GM19438 (cell line): ENCODE measurements around the gene ARHGAP15.

Experiments used
- ATAC-seq: cut with Tn5 transposase; IDR thresholded peaks from one replicate; pipeline ENCODE4 v1.9.1; 2021; ENCODE audit warnings: low read depth; ENCODE audit not compliant: unreplicated experiment

Gene ARHGAP15

DNA sequence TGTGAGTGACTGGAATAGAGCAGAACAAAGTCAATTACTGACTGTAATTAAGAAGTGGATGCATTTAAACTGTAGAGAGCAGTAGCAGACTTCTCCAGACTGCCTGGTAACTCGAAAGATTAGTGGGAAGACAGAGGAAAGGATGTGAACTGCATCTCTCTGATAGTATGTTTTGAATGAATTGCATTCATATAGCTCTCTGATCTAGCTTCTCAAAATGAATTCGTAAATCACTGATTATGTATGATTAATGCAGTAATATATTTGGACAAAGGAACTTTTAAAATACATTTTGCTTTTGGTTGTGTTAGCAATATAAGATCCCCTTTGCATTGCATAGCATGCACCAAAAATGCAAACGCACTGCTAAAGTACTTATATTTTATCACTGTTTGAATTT, 304.0 kb downstream of the ARHGAP15 start:
- no peak for ATAC-seq

DNA sequence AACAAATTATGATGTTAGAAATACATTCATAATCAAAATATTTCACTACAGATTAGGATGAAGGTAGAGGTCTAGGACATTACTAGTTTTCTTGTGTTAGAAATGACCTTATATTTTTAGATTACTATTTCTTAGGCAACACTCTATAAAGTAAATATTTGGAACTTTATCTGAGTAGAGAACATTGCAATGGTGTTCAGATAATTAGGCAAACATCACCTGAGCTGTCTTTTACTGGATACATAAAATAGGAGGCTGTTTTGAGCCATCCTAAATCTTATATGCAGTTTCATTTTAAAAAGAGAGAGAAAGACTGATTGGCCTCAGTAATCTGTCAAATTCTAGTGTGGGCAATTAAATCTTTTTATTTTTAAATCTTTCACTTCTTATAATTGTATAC, 304.6 kb downstream of the ARHGAP15 start:
- ATAC-seq = no peak

- ATAC-seq = no peak
These were observed 305.2 kb downstream of the ARHGAP15 start for GRCh38 chr2:143434445-143434844.

DNA sequence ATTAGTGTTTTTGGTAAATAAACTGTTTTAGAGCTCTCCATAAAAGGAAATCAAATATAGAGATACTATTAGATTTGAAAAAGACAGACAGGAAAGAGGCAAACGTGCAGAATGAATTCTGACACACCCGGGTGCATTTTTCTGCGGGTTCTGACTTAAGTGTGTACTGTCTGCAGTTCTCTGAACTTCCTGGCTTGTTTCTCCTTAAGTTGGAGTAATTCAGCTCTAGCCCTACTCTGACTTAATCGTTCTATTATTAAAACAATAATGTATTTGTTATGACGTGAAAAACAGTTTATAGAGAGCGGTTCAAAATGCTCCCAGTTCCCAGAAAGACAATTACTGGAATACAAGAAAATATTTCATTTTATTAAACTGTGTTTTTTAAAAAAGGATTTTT, 305.9 kb downstream of the ARHGAP15 start:
- no peak for ATAC-seq

GRCh38 chr2:143436951-143437350, 307.7 kb downstream of the ARHGAP15 start:
- ATAC-seq = no peak

GRCh38 chr2:143440411-143441012, 311.3 kb downstream of the ARHGAP15 start:
- no peak for ATAC-seq

DNA sequence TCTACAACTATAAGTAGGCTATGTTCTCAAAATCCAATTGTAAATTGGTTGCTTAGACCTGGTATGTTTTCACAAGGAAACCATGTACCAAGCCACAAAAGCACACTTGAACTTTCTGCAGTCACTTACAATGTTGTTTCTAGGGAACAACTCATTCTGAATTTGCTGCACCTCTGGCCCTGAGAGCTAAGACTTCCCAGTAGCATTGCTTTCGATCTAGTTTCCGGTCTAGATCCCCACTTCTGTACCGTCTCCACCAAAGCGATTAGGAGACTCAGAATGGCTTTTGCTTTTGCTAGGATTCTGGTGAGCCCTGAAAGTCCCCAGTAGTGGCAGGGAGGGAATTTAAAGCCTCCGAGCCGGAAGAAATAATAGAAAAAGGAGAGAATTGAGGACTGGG, 313.0 kb downstream of the ARHGAP15 start:
- no peak for ATAC-seq

DNA sequence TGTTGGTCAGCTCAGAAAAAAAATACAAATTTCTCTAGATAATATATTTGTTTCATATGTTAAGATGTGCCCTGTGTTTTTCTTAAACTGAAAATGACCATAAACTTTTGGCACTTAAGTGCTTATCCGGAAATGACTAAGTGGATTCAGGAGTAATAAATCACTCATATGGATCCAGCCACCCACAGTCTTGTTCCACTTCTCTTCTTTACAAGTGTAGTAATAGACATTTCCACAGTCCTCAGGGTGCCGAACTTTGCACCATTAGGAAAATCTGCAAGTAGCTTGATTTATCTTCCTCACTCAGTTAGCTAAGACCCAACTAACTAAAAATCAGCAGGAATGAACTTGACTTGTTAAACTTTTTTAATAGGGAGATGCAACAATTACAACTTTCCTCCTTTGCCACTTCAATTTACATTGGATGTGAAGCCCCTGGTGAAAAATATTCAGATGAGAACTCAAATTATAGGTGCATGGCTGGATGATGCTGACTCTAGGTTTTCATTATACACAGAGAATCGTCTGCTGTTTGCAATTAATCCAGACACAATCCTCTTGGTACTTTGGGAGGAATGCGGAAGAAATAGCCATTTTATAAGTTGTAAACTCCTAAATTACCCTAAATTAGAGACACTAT, 322.5 kb downstream of the ARHGAP15 start:
- peak; percentile 79 for ATAC-seq

GRCh38 chr2:143452817-143453451, 323.7 kb downstream of the ARHGAP15 start:
- peak; percentile 83 for ATAC-seq

GRCh38 chr2:143453981-143454511, 324.8 kb downstream of the ARHGAP15 start:
- ATAC-seq = no peak

DNA sequence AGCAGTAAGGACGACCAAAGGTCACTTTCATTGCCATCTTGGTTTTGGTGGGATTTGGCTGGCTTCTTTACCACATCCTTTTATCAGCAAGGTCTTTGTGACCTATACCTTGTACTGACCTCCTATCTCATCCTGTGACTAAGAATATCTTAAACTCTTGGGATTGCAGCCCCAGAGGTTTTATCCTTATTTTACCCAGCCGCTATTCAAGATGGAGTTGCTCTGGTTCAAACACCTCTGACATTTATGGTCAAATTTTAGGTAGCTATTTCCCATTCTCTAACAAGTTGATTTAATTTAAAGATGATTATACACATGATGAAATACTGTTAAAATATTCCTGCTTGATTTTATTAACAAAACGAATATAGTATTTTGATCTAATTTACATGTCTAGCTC, 326.1 kb downstream of the ARHGAP15 start:
- no peak for ATAC-seq

- no peak for ATAC-seq
These were observed 329.3 kb downstream of the ARHGAP15 start for GRCh38 chr2:143458258-143459190.

- no peak for ATAC-seq
These were observed 331.2 kb downstream of the ARHGAP15 start for GRCh38 chr2:143460382-143460781.

GRCh38 chr2:143463719-143464118, 334.5 kb downstream of the ARHGAP15 start:
- no peak for ATAC-seq

DNA sequence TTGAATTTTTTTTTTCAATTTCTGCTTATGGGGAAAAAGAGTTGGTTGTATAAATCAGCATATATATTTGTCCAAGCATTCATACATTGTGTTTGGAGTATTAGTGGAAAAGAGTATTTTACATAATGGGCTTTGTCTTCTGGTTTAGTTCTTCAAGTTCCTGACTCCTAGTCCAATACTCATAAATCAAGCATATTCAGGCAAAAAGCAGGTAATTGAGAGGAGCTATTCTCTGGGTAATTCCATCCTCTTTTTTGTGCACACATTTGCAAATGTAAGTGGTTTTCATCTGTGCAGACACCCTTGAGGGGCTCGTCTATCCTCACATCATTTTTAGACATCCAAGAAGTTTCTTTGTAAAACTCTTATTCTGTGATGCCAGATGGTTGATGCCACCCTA, 337.2 kb downstream of the ARHGAP15 start:
- ATAC-seq = no peak

DNA sequence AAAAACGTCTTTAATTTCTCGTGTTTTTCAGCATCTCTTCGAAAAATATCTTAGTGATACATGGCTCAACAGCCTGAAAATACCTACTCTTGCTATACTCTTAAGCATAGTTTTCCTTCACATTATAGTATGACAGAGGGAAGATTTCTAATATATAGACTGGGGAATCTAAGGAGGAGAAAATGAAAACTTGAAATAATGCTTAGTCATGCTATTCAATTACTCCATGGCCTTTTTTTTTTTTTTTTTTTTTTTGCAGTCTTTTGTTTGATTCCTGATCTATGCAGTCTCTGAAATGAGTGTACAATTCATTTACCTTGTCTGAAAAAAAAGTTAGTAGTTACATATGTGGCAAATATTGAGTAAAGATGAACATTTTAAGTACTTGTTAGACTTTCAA, 337.8 kb downstream of the ARHGAP15 start:
- ATAC-seq = no peak

DNA sequence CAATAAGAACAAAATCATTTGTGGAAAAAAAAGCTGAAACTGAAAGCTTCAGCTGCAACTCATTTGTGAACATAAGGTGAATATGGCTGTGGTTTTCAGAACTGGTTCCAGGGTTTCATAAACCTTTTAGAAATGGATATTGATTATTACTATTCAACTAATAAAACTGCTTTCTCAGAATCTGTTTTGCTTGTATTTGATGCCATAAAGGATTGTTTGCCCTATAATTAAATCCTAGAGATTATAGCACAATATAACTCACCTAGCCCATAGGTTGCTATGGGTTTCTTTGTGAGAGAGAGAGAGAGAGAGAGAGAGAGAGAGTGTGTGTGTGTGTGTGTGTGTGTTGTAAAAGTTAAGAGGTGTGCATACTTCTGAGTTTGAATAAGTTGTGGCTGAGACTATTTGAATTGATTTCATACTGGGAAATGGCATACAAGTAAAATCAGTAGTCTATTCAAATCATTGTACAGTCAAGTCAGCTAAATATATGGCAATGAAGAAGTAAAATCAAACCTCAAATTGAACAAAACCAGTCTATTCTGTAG, 339.2 kb downstream of the ARHGAP15 start:
- ATAC-seq = peak; percentile 74

DNA sequence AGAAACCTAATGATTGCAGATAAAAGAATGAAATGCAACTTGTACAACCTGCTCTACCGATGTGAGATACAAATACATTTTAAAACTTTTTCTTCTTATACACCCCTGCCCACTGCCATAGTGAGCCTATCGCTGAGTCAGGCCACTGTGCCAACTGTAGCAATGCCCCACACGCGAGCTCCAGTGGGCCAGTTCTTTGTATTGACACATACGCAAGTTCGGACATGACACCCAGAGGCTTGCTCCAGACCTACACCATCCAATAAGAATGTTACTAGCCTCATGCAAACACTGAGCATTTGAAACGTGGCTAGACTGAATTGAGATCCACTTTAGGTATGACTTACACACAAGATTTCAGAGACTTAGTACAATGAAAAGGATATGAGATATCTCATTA, 340.1 kb downstream of the ARHGAP15 start:
- ATAC-seq = no peak

DNA sequence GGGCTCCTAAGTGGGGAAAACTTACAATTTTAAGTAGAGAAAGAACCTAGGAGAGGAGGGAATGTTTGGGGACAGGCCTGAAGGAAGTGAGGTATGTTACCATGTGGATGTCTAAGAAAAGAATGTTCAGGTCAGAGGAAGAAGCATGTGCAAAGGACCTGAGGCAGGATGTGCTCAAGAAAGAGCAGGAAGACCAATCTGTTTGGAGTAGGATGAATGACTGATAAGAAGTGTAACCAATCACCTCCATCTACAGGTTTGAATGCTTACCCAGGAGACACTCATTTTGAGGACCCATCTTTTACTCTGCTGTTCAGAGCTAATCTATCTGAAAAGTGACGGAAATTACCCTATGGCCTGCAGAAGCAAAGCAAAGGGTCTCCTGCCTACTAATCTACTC, 342.3 kb downstream of the ARHGAP15 start:
- ATAC-seq = no peak

GRCh38 chr2:143473216-143473615, 344.0 kb downstream of the ARHGAP15 start:
- no peak for ATAC-seq

DNA sequence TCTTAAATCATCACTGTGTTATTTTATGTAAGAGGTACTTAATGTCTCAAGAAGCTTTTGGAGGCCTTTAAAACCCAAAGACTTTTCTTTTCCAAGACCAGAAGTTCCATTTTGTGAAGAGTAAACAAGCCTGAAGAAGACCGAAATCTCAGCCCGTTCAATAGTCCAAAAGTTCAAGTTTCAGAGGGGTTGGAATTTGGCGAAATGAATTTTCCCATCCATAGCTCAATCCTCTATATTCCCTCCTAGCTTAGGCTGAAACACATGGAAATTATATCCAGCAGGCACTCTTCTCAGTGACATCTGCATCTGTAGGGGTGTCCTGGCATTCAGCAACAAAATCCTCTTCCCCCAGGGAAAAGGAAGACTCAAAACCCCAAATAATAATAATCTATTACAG, 344.6 kb downstream of the ARHGAP15 start:
- no peak for ATAC-seq
